Epithelial cell of esophagus (primary cell): ENCODE data around the gene CHPF.

Experiments
- DNase-seq: peaks from one replicate; pipeline ENCODE4 v3.0.0; 2010; ENCODE audit warnings: low read depth
- H3K4me3 ChIP-seq: 2 replicates; pipeline ENCODE4 v1.5.1; 2011; ENCODE audit warnings: mild to moderate bottlenecking, low read length, control low read depth
- CTCF ChIP-seq: IDR thresholded peaks from 2 replicates; pipeline ENCODE4 v1.5.1; 2011; ENCODE audit warnings: low read depth, mild to moderate bottlenecking, low read length, control low read depth, inconsistent platforms; ENCODE audit not compliant: insufficient read depth; ENCODE audit errors: missing control alignments

The CHPF gene

GRCh38 chr2:219571311-219572236 is 28.0 kb upstream of the CHPF start, which contains the start of gene OBSL1:
TSS of gene OBSL1 (minus strand) at chr2:219571539. CDS start at chr2:219571232, 307 bp downstream.
- no peak for TF ChIP-seq CTCF
- H3K4me3 ChIP-seq: peak within 1 kb of the TSS; percentile 50
- DNase-seq: peak; percentile 80

- H3K4me3 ChIP-seq: peak overlapping the region; percentile 50
- no peak for TF ChIP-seq CTCF
- no peak for DNase-seq
Measured at GRCh38 chr2:219570924-219571310, 27.3 kb upstream of the CHPF start.

GRCh38 chr2:219570194-219570923 is 26.8 kb upstream of the CHPF start:
- no peak for TF ChIP-seq CTCF
- H3K4me3 ChIP-seq: peak overlapping the region; percentile 50
- peak; percentile 40 for DNase-seq

- no peak for DNase-seq
- peak overlapping the region; percentile 50 for H3K4me3 ChIP-seq
Measured at GRCh38 chr2:219569635-219570034, 26.0 kb upstream of the CHPF start.

GRCh38 chr2:219569041-219569440 is 25.4 kb upstream of the CHPF start:
- no peak overlapping the region for H3K4me3 ChIP-seq
- DNase-seq: no peak
- TF ChIP-seq CTCF: no peak

More at GRCh38 chr2:219569635-219570034, 26.0 kb upstream of the CHPF start:
- TF ChIP-seq CTCF: no peak

GRCh38 chr2:219567791-219568361 is 24.3 kb upstream of the CHPF start:
- H3K4me3 ChIP-seq: no peak overlapping the region
- no peak for DNase-seq
- TF ChIP-seq CTCF: no peak
